ENCODE data around the gene KLHL17. TPM values are rescaled to one million over a fixed set of nuclear protein-coding genes. Genes with fewer than 3 reads are reported as not detected.

KLHL17 gene
- total RNA-seq (2014; rRNA removed; shearing (Covaris generic)): 33.4 and 44.4 TPM in 2 replicates

DNA sequence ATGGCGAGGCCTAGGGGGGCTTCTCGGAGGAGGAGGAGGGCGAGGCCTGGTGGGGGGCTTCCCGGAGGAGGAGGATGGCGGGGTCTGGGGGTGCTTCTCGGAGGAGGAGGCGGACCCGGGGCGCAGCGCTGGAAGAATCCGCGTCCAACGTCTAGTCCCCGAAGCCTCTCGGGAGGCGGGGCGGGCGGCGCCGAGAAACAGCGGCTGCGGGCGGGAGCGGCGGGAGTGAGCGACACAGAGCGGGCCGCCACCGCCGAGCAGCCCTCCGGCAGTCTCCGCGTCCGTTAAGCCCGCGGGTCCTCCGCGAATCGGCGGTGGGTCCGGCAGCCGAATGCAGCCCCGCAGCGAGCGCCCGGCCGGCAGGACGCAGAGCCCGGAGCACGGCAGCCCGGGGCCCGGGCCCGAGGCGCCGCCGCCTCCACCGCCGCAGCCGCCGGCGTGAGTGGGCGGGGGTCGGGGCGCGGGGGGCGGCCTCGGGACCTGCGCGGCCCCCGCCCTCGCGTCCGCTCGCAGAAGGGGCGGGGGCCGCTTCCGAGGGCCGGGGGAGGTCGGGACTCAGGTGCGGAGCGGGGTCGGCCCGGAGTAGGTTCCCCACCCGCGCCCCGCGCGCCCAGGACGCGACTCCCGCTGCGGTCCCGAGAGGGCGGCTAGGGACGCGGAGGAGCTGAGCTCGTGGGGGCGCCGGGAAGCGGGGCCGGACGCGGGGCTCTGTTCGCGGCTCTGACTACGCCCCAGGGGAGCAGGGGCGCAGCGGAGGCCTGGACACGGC lies at the start of gene KLHL17:
Gene KLHL17 (plus strand): TSS at position 222 of the 769 bp plus-strand sequence. CDS start 110 bp downstream, at position 332.
- DNase-seq (ENCODE audit: low spot score): peak; percentile 72

GRCh38 chr1:910881-911721 lies 49.3 kb upstream of the KLHL17 start:
- DNase-seq (ENCODE audit: low spot score): no peak

GRCh38 chr1:911875-912739 lies 48.3 kb upstream of the KLHL17 start:
- DNase-seq (ENCODE audit: low spot score): no peak

- peak; percentile 0 for DNase-seq (ENCODE audit: low spot score)
These were observed 47.6 kb upstream of the KLHL17 start for GRCh38 chr1:912740-913301.

- no peak for DNase-seq (ENCODE audit: low spot score)
These were observed 46.8 kb upstream of the KLHL17 start for GRCh38 chr1:913491-914130.

DNA sequence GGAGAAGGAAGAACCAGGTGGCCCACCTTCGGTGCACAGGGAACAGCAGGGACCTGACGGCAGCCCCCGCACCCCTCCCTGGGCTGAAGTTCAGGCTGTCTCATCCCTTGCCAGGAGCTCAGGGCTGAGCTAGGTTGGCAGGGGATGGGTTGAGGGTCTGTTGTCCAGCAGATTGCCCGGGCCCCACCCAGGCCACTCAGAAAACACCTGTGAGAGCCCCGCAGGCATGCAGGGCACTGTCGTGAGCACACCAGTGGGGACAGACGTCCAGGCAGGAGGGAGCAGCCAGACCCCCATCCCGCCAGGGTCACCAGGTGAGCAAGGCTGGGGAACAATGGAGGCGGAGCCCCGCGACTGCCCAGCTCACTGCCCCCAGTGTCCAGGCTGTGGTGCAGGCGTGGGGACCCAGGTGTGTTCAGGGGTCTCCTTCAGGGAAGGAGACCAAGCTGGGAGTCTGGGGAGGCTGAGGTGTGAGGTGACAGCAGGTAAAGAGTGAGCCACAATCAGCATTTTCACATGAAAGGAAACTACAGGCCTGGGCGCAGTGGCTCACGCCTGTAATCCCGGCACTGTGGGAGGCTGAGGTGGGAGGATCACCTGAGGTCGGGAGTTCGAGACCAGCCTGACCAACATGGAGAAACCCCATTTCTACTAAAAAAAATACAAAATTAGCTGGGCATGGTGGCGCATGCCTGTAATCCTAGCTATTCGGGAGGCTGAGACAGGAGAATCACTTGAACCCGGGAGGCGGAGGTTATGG lies 46.1 kb upstream of the KLHL17 start:
- no peak for DNase-seq (ENCODE audit: low spot score)

DNA sequence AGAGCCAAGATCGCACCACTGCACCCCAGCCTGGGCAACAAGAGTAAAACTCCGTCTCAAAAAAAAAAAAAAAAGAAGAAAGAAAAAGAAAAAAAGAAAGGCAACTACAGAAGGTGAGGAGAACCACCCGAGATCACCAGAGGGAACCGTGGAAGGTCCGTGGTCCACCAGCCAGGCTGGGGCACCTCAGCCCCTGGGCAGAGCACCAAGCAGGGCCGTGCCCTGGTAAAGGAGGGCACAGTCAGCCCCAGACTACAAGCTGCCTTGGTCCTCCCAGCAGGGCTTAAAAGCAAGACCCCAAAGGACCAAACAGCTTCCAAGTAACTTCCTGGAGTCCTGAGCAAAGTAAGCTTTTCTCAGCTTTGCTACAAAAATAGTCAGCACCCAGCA lies 45.5 kb upstream of the KLHL17 start:
- peak; percentile 0 for DNase-seq (ENCODE audit: low spot score)

DNA sequence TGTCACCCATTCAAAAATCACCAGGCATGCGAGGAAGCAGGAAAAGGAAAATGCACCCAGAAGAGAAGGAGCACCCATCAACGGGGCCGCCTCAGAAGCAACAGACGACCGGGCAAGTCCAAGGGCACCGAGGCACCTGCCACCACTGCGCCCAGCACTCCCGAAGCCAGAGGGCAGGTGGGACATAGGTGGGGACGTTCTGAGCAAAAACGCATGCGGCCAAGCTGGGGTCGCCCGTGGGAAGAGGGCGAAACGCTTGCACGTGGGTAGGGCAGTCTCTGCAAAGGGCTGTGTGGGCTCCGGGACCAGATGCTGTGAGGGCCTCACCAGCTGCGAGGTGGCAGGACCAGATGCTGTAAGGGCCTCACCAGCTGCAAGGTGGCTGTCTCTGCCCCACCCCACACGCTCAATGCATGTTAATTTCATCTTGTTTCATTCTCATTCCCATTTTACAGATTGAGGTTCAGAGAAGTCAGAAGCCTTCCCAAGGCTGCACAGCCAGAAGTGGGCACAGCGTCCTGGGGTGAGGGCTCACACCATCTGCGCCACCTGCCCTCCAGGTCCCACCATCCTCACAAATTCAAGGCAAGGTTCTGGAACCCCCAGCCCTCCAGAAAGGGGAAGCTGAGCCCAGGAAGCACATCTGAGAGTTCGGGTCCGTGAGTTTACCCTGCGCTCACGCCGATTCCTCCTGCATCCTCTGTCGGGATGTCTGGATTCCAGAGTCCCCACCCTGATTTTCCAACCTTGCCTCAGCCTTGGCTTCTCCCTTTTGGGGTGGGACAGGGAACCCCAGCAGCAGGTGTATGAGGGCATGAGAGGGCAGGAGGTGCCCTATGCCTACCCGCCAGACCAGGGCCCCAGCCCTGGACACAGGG lies 44.9 kb upstream of the KLHL17 start:
- DNase-seq (ENCODE audit: low spot score): peak; percentile 0

- peak; percentile 0 for DNase-seq (ENCODE audit: low spot score)
These were observed 44.0 kb upstream of the KLHL17 start for GRCh38 chr1:916173-917075.

DNA sequence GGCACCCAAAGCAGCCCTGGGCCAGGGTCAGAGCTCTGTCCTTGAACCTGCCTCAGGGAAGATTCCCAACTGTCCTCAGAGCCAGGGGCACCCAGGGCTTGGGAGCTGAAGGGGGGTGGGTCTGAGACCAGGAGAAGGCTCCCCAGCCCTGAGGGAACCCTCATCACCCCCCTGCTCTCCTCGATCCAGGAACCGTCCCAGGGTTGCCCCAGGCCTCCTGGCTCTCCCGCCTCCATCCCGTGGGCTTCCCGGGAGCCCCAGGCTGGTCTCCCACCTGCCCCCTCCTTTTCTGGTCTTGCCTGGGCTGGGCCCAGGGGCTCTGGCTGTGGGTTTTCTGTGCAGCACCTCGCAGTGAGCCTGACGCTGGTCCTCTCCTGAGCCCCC lies 43.3 kb upstream of the KLHL17 start:
- no peak for DNase-seq (ENCODE audit: low spot score)

- DNase-seq (ENCODE audit: low spot score): no peak
These were observed 42.8 kb upstream of the KLHL17 start for GRCh38 chr1:917466-918091.

- DNase-seq (ENCODE audit: low spot score): no peak
These were observed 42.0 kb upstream of the KLHL17 start for GRCh38 chr1:918353-918752.

DNA sequence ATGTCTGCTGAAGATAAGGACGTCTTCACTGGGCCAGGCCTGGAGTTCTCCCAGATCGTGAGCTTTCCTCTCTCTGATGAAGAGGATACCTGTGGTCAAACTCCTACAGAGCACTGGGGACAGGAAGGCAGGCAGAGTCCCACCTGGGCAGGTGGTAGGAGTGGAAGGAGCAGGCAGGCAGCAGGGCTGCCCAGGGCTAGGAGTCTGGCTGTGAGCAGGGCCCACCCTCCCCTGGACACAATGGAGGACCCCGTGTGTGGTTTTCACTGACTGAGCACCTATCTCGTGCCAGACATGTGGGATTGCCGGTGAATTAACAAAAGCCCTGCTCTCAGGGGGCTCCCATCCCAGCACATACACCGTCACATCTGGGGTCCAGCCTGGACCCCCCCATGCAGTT lies 41.5 kb upstream of the KLHL17 start:
- no peak for DNase-seq (ENCODE audit: low spot score)

DNA sequence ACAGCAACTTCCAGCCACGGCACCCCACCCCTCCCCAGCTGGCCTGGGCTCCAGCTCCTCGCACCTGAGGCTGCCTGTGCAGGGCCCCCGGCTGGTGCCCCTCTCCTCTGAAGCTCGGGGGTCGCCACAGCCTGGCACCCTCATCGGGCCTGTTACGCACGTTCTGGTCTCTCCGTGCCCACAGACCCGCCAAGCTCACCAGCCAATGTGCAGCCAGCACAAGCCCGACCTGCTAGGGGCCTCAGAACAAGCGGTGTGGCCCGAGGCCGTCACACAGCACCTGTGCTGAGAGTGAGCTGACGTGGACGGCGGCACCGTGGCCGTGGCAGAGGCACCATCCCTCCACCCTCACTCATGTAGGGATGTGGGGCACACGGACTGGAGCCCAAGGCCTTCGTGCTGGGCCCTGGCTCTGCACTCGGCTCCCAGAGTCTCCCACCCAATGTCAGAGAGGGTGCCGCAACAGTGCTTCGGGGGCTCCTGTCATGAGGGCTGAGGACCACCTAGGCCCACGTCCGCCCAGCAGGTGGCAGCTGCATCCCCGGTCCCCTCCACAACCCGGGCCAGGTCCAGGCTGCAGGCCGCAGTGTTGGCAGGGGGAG lies 41.0 kb upstream of the KLHL17 start:
- no peak for DNase-seq (ENCODE audit: low spot score)

- no peak for DNase-seq (ENCODE audit: low spot score)
These were observed 40.4 kb upstream of the KLHL17 start for GRCh38 chr1:920010-920409.

- no peak for DNase-seq (ENCODE audit: low spot score)
These were observed 39.9 kb upstream of the KLHL17 start for GRCh38 chr1:920521-920920.
